ENCODE data around the gene SLC10A3.

GRCh38 chrX:154457491-154458115 lies 32.8 kb downstream of the SLC10A3 start:
- TF ChIP-seq EZH2 (IDR thresholded peaks at IDR 0.05; ENCODE audit: borderline replicate concordance, insufficient read depth, low read depth, low read length, poor library complexity, severe bottlenecking): no peak
- TF ChIP-seq, protein P1, sequence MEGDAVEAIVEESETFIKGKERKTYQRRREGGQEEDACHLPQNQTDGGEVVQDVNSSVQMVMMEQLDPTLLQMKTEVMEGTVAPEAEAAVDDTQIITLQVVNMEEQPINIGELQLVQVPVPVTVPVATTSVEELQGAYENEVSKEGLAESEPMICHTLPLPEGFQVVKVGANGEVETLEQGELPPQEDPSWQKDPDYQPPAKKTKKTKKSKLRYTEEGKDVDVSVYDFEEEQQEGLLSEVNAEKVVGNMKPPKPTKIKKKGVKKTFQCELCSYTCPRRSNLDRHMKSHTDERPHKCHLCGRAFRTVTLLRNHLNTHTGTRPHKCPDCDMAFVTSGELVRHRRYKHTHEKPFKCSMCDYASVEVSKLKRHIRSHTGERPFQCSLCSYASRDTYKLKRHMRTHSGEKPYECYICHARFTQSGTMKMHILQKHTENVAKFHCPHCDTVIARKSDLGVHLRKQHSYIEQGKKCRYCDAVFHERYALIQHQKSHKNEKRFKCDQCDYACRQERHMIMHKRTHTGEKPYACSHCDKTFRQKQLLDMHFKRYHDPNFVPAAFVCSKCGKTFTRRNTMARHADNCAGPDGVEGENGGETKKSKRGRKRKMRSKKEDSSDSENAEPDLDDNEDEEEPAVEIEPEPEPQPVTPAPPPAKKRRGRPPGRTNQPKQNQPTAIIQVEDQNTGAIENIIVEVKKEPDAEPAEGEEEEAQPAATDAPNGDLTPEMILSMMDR (IDR thresholded peaks at IDR 0.05): no peak

All from B cell (primary cell).